ENCODE results near the gene IGFL4.

IGFL4 gene

DNA sequence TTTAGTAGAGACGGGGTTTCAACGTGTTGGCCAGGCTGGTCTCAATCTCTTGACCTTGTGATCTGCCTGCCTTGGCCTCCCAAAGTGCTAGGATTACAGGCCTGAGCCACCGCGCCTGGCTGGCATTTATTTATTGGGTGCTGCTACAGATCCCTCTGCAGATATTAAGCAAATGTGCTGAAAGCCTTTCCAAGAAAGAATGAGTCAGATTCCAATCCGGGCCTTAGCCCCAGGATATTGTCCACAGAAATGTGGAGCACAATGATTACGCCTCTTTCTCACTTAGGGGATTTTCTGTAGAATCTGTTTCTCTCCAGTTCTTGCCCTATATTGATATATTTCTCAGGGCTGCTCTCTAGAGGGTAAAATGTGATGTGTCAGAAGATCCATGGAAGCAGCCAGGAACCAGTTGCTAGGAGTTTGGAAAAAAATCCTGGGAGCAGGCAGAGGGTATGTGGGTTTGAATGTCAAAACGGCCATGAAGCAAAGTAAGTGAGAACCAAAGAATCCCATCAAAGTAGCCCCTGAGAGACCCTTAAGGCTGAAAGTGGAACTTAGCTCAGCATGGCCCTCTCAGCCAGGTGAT, 24.8 kb upstream of the IGFL4 start:
- no peak for DNase-seq (ENCODE audit: extremely low read depth in 1 of 2, low read depth in 1 of 2)

DNA sequence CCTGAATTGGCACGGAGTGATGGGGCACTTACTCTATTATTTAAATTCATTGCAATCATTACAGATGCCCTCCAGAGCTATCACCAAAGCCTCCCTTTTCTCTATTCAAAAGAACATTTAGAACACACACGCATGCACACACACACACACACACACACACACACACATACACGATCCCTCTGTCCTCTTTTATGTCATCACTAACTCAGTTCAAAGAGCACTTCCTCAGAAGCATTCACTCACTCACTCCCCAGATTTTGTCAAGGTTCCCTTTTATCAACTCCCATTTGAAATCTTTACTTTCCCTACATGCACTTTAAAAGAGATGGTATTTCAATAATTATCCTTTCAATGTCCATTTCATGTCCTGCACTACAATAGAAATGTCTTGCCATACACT, 22.4 kb upstream of the IGFL4 start:
- DNase-seq (ENCODE audit: extremely low read depth in 1 of 2, low read depth in 1 of 2) = no peak

DNA sequence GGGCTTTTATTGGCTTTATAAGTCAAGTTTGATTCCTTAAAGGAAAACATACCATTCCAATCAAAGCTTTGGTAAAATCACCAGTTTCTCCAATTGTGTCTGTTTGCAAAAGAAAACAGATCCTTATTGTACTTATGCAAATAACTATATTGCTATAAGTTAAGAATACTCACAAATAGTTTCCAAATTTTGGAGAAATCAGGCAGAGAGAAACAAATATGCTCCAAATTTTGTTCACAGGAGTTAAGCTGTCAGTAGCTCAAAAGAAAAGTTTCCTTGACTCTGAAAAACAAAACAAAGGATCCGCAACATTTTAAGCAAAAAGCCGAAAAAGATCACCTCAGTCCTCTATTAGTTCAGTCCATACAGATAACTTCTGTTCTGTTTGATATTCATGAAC, 19.2 kb upstream of the IGFL4 start:
- DNase-seq (ENCODE audit: extremely low read depth in 1 of 2, low read depth in 1 of 2) = no peak

DNA sequence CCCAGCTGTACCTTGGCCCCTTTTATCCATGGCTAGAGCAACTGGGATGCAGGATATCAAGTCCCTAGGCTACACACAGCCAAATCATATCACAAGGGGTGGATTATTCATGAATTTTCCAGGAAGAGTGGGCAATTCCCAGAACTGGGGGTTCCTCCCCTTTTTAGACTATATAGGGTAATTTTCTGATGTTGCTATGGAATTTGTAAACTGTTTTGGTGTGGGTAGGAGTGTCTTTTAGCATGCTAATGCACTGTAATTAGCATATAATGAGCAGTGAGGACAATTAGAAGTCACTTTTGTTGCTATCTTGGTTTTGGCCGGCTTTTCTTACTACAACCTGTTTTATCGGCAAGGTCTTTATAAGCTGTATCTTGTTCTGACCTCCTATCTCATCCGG, 18.0 kb upstream of the IGFL4 start:
- DNase-seq (ENCODE audit: extremely low read depth in 1 of 2, low read depth in 1 of 2) = no peak

DNA sequence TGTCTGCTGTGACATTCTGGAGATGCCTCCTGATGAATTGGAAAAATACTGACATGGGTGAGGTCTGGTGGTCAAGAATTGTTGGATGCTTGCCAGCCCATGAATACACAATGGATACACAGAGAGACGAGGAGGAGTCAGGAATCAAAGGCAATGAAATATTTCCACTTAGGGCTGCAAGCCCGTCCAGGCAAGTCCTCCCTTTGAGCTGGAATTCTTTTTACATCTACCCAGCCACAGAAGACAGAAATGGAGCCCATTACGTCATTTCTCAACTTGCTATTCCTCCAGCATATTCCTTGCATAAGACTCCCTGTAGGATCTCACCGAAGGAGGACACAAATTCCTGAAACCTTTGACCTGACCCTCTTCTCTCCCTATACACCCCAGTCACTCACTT, 15.7 kb upstream of the IGFL4 start:
- no peak for DNase-seq (ENCODE audit: extremely low read depth in 1 of 2, low read depth in 1 of 2)

DNA sequence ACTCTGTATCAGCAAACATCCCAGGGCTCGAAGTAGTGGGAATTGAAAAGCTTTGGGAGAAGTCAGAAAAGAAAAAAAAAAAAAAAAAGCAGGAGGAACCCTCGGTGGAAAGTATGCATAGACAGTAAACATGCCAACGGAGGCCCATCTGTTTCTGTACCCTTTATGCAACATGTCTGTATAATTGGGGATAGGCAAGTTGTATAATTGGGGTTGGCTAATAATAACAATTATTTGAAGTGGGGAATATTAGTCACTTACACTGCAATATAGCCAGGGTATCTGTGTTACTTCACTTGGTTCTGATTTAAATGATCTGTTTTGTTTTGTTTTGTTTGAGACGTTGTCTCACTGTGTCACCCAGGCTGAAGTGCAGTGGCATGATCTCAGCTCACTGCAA, 12.1 kb upstream of the IGFL4 start:
- DNase-seq (ENCODE audit: extremely low read depth in 1 of 2, low read depth in 1 of 2) = no peak

DNA sequence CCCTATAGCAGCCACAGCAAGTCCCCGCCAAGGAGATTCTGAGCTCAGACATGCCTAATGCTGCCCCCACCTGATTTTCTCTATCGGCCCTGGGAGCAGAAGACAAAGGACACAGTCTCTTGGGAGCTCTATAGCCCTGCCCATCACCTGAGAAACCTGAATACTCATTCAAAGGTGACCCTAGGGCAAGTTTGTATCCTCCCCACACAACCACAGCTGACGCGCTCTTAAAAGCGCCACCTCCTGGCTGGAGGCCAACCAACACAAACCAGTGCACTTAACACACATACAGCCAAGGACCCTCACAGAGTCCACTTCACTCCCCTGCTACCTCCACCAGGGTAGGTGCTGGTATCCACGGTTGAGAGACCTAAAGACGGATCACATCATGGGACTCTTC, 8.8 kb upstream of the IGFL4 start:
- no peak for DNase-seq (ENCODE audit: extremely low read depth in 1 of 2, low read depth in 1 of 2)

DNA sequence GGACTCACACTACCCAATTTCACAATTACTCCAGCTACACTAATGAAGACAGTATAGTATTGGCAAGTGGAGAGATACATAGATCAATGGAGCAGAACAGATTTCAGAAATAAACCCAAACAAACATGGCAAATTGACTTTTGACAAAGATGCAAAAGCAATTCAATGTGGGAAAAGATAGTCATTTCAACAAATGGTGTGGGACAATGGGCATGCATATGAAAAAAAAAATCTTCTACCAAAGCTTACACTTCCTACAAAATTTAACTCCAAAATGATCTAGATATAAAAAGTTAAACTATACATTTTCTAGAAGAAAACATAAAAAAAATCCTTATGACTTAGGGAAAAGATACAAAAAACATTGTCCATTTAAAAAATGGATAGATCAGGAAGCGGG, 2.7 kb upstream of the IGFL4 start:
- DNase-seq (ENCODE audit: extremely low read depth in 1 of 2, low read depth in 1 of 2) = no peak

DNA sequence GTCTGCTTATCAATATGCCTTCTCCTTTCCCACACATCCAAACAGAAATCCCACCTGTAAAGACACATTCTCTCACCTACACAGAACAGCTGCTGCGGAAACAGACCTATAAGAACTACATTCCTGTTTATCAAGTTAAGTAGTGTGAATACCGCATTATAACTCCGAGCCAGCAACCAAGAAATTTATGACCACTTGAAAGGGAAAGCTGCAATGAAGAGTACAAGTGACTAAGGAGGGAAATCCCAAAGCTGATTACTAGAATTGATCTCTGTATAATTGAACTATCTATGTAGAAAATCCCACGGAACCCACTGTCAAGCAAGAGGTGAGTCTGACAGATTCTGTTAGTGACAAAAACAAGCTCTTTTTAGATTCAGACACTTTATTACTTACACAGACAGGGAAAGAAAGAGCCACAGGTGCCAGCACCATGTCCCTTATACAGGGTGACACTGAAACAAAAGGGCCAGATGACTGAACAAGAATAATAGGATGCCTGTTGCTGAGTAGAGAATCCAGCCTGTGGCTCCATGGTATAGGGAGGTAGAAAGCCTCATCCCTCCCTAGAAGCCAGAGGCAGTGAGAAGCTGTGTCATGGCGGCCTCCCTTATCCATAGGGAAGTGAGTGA, 1.6 kb upstream of the IGFL4 start:
- DNase-seq (ENCODE audit: extremely low read depth in 1 of 2, low read depth in 1 of 2) = no peak

DNA sequence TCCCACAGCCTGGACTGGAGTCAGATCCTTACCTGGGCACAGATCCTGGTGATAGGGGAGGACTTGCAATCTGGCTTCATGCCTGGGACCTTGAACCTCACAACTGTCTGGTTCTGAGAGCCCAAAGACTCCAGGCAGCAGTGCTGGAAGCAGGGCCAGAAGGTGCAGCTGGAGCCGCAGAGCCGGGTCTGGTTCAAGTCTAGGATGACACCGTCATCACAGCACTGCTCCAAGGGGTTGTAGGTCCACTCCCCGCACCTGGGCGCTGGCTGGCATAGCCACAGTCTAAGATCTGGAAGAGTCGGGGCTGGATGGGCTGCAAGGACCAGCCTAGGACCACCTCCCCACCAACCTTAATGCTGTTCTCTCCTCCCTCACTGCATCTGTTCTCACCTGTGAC, 677 bp downstream of the IGFL4 start:
- no peak for DNase-seq (ENCODE audit: extremely low read depth in 1 of 2, low read depth in 1 of 2)

DNA sequence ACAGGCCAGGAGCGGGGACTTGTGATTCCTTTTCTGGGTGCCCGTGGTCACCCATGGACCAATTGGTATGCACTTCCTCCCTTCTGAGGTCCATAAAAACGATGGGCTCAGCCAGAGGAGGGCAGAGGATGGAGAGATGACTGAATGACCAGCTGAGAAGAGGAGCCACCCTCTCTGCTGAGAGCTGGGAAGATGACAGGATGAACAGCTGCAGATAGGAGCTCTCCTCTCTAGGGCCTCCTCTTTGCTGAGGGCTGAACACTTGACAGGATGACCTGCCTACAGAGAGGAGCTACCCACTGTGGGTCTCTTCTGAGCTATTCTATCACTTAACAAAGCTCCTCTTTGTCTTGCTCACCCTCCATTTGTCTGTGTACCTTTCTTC, 4.1 kb downstream of the IGFL4 start:
- DNase-seq (ENCODE audit: extremely low read depth in 1 of 2, low read depth in 1 of 2) = no peak

DNA sequence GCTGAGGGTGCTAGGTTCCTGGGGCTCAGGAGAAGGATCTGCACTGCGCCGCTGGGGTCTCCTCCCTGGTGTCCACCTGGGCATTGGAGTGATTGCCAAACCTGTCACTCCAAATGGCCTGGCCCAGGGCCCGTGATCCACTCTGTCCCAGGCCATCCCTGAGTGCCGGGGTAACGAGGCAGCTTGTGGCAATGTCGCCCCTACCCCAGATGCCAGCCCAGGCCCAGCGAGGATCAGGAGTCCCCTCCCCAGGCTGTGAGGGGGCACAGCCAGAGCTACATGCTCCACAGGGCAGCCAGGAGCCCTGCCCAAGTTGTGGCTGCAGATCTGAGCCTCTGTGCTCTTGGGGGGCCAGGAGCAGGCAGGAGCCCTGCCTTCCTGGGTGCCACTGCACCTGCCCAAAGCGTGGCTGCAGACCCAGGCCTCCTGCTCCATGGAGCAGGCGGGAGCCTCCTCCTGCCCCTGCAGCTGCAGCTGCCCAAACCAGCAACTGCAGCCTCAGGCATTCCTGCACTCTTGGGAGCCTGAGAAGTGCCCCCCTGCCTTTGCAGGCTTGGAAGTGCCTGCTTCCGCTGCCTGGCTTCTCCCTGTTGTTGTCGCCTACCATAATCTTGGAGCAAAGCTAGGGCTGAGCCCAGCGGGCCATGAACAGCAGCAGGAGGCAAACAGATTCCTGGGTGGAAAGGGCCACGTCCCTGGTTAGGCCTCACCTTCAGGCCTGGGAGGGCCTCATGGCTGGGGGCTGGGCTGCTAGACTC, 4.6 kb downstream of the IGFL4 start:
- no peak for DNase-seq (ENCODE audit: extremely low read depth in 1 of 2, low read depth in 1 of 2)

DNA sequence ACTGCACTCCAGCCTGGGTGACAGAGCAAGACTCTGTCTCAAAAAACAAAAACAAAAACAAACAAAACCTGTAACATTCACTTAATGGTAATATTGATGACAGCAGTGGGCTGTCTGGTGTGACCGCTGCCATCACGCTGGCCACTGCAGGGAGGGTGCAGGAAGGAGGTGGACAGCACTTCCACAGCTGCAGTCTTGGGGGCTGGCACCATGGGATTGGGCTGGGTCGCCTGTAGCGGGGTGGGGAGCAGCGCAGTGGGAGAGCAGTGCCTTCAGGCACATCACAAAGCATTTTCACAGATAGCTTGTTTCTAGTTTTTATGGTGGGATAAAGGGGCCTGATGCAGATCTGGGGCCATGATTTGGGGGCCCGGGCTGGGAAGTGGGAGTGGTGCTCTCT, 5.3 kb downstream of the IGFL4 start:
- no peak for DNase-seq (ENCODE audit: extremely low read depth in 1 of 2, low read depth in 1 of 2)

DNA sequence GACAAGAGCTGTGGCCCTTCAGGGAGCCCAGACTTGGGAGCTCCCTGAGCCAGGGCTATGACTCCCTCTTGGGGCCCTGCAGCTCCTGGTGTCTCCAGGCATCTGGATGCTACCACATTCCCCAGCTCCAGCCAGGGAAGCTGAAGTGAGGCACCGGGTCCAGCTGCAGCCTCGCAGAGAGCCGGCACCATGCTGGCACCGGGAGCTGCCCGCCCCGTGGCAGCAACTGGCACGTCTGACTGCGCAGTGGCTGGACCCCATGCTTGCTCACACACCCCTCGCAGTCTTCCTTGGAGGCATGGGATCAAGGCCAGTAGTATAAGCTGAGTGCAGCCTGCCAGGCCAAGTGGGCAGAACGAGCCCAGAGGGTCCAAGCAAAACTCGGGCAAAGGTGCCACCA, 7.4 kb downstream of the IGFL4 start:
- DNase-seq (ENCODE audit: extremely low read depth in 1 of 2, low read depth in 1 of 2) = no peak

DNA sequence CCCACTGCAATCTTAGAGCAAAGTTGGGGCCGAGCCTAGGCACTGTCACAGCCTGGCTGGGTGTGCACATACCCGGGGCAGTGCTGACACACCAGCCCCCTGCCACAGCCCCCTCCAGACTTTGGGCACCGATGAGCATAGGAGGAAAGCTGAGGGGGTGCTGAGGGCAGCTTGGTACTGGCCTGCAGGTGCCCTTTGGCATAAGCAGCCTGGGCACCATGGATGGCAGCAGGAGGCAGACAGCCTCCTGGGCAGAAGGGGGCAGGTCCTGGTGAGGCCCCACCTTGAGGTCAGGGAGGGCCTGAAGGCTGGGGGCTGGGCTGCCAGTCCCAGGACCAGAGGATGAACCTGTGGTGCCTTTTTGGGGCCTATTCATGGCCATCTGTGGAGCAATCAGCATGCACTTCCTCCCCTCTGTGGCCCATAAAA, 8.2 kb downstream of the IGFL4 start:
- no peak for DNase-seq (ENCODE audit: extremely low read depth in 1 of 2, low read depth in 1 of 2)

DNA sequence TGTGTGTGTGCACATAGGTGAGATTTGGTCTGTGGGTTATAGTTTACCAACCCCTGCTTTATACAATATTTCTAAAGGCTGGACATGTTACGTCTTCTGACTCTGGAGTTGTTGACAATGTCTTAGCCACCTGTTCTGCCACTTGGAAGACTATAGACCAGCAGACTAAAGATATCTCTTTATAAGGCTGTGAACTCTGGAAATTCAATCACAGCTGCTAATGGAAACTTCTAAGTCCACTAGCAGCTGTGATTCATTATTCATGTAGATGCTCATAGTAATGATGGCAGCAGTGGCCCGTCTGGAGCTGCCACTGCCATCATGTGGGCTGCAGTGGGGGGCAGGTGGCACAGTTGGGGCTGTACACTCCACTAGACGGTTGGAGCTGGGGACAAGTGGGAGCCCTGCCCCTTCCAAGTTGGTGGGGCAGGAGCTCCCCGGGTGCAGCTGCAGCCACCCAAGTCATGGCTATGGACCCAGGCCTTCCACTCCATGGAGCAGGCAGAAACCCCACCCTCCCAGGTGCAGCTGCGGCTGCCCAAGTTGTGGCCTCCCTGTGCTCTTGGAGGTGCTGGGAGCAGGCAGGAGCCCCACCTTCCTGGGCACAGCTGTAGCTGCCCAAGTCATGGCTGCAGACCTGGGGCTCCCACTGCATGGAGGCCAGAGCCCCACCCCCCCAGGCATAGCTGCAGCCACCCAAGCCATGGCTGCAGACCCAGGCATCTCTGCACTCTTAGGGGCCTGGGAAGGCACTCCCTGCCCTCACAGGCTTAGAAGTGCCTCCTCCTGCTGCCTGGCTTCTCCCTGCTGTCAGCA, 8.8 kb downstream of the IGFL4 start:
- no peak for DNase-seq (ENCODE audit: extremely low read depth in 1 of 2, low read depth in 1 of 2)

DNA sequence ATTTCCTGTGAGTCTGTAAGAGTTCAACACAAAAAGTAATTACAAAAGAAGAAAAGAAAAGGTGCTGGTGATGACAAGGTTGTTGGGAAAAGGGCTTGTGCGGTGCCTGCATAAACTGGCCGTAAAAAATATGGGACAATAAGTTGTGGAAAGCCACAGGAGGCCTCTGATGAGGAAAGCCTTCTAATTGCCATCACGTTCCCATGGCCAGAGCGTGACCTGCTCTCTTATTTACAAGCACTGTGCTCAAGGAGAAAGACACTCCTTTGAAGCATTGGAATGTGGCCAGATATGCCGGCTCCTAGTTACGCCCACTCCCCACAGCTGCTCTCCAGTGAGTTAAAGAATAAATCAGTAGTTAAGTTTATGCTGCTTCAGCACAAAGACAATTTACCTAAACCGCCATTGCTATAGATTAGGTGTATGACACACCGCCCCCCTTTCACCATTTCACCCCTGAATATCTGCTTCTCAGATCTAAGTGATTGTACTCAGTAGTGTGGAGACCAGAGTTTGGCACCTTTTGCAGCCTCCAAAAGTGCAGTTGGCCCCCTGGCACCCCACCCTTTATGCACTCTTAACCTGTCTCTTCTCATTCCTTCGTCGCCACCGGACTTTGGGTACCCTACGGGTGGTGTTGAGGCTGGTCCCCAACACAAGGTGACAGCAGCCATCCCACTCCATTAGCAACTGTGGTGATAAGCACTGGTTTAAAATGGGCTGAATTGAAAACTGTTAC, 9.8 kb downstream of the IGFL4 start:
- DNase-seq (ENCODE audit: extremely low read depth in 1 of 2, low read depth in 1 of 2) = no peak

DNA sequence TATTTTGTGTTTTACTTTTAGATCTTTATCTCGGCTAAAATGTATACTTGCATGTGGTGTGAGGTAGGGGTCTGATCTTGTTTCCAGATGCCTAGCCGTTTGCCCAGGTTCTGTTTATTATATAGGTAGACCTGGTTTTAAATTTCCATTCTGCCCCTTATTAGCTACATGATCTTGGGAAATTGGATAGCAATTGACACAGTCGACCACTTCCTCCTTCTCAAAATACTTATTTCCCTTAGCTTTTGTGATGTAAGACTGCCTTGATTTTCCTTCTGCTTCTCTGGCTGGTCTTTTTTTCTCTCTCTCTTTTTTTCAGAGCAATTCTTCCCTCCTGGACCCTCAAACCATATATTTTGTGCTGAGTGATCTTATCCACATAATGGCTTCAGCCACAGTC, 15.0 kb downstream of the IGFL4 start:
- no peak for DNase-seq (ENCODE audit: extremely low read depth in 1 of 2, low read depth in 1 of 2)

DNA sequence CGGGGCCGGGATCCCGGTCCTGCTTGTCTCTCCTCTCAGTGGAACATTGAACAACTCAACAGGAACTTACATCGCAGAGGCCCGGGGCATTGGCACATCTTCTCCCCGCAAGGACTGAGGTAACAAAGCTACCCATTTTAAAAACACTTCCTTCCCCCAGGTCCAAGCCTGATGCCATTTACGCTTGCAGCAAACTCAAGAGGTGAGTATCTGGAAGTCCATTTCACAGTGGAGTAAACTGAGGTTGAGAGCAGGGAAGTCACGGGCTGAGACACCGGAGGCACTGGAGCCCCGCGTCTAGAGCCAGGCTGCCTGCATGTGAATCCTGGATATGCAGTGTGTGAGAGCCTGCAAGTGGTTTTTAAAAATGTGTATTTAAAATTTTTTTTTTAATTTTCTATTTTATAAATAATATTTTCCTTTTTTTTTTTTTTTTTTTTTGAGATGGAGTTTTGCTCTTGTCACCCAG, 17.5 kb downstream of the IGFL4 start:
- DNase-seq (ENCODE audit: extremely low read depth in 1 of 2, low read depth in 1 of 2) = no peak

DNA sequence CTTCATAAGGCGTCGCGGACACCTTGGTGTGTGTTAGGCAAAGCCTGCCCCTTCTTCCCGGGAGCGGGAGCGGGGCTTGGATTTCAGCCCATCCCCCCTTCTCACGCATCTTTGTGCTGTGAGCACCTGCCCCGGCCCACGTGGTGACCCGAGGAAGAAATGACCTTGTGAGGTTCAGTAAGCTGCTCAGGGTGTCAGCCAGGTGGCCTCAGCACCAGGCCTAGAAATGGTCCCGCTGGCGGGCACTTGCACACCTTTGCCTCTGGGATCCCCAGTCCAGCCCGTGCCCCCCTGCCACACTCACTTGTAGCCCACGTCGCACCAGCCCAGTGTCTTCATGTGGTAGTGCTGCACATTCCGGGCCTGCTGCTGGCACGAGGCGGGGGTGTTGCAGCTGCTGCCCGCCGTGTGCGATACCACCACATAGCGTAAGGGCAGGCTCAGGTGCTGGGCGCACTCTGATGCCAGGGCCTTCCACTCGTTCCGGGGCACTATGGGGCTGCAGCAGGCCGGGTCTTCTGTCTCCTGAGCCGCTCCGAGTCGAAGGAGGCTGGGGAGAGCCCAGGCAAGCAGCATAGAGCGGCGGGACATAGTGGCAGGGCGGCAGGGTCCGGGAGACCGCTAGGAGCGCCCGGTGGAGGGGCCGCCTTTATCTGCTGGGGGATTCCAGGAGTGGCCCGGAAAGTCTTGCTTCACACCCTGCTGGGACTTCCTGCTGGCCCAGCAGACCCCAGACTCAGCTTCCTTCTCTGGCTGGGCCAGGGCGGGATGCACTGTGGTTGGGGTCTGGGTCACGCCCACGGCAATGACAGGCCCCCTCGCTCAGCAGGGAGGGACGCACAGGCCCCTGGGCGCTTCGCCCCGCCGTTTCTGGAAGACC, 18.1 kb downstream of the IGFL4 start, which contains the start of gene PGLYRP1:
Gene PGLYRP1 (minus strand): TSS at position 623 of the 880 bp plus-strand sequence. CDS start 32 bp downstream, at position 591.
- DNase-seq (ENCODE audit: extremely low read depth in 1 of 2, low read depth in 1 of 2) = no peak
